ENCODE results near the gene ARL6IP4. TPM values are rescaled to one million over a fixed set of nuclear protein-coding genes. Genes with fewer than 3 reads are reported as not detected.

The ARL6IP4 gene
- total and polyA plus RNA-seq, 2 donors: 57.6 to 312 TPM

GRCh38 chr12:122949405-122949804 lies 31.1 kb upstream of the ARL6IP4 start:
- WGBS: 89% methylated on average over 8 of the region's 8 CpGs
- no peak overlapping the region for H3K27ac ChIP-seq (ENCODE audit: low read depth)
- no peak overlapping the region for H3K4me3 ChIP-seq (ENCODE audit: low read depth, low read length)
- H3K4me1 ChIP-seq (ENCODE audit: insufficient read depth): no peaks in the 10 kb centered on the region
- no peaks in the 10 kb centered on the region for H3K36me3 ChIP-seq (ENCODE audit: insufficient read depth)
- no peak for DNase-seq (ENCODE audit: extremely low spot score)

GRCh38 chr12:122949816-122950675 lies 30.4 kb upstream of the ARL6IP4 start:
- no peaks in the 10 kb centered on the region for H3K36me3 ChIP-seq (ENCODE audit: insufficient read depth)
- no peak for DNase-seq (ENCODE audit: extremely low spot score)
- no peak overlapping the region for H3K27ac ChIP-seq (ENCODE audit: low read depth)
- WGBS: 87% methylated on average over 27 of the region's 27 CpGs
- H3K4me3 ChIP-seq (ENCODE audit: low read depth, low read length): no peak overlapping the region
- H3K4me1 ChIP-seq (ENCODE audit: insufficient read depth): no peaks in the 10 kb centered on the region

GRCh38 chr12:122951406-122951805 lies 29.1 kb upstream of the ARL6IP4 start:
- no peak for DNase-seq (ENCODE audit: extremely low spot score)
- 89% methylated on average over 9 of the region's 9 CpGs for WGBS
- Histone ChIP-seq H3K4me3 (ENCODE audit: low read depth, low read length) (no peak overlapping the region), H3K27ac (ENCODE audit: low read depth) (no peak overlapping the region), H3K4me1 (ENCODE audit: insufficient read depth) (no peaks in the 10 kb centered on the region), H3K36me3 (ENCODE audit: insufficient read depth) (no peaks in the 10 kb centered on the region)

GRCh38 chr12:122951979-122952892 lies 28.2 kb upstream of the ARL6IP4 start:
- H3K27ac ChIP-seq (ENCODE audit: low read depth): no peak overlapping the region
- no peaks in the 10 kb centered on the region for H3K36me3 ChIP-seq (ENCODE audit: insufficient read depth)
- DNase-seq (ENCODE audit: extremely low spot score): no peak
- H3K4me3 ChIP-seq (ENCODE audit: low read depth, low read length): no peak overlapping the region
- H3K4me1 ChIP-seq (ENCODE audit: insufficient read depth): no peaks in the 10 kb centered on the region
- 71% methylated on average over 12 of the region's 12 CpGs for WGBS

GRCh38 chr12:122955156-122955555 lies 25.3 kb upstream of the ARL6IP4 start:
- Histone ChIP-seq H3K4me3 (ENCODE audit: low read depth, low read length) (no peak overlapping the region), H3K27ac (ENCODE audit: low read depth) (no peak overlapping the region), H3K4me1 (ENCODE audit: insufficient read depth) (no peaks in the 10 kb centered on the region), H3K36me3 (ENCODE audit: insufficient read depth) (no peaks in the 10 kb centered on the region)
- whole genome bisulfite sequencing: 74% methylated on average over 8 of the region's 8 CpGs
- no peak for DNase-seq (ENCODE audit: extremely low spot score)

- WGBS: 71% methylated on average over 2 of the region's 2 CpGs
- H3K4me1 ChIP-seq (ENCODE audit: insufficient read depth): no peaks in the 10 kb centered on the region
- no peak overlapping the region for H3K4me3 ChIP-seq (ENCODE audit: low read depth, low read length)
- DNase-seq (ENCODE audit: extremely low spot score): no peak
- H3K27ac ChIP-seq (ENCODE audit: low read depth): no peak overlapping the region
- H3K36me3 ChIP-seq (ENCODE audit: insufficient read depth): no peaks in the 10 kb centered on the region
Observed at GRCh38 chr12:122956035-122956434, 24.4 kb upstream of the ARL6IP4 start.

- H3K4me3 ChIP-seq (ENCODE audit: low read depth, low read length): no peak overlapping the region
- no peaks in the 10 kb centered on the region for H3K4me1 ChIP-seq (ENCODE audit: insufficient read depth)
- no peaks in the 10 kb centered on the region for H3K36me3 ChIP-seq (ENCODE audit: insufficient read depth)
- 88% methylated on average over 5 of the region's 5 CpGs for WGBS
- no peak overlapping the region for H3K27ac ChIP-seq (ENCODE audit: low read depth)
- DNase-seq (ENCODE audit: extremely low spot score): no peak
Observed at GRCh38 chr12:122958198-122958888, 22.1 kb upstream of the ARL6IP4 start.

GRCh38 chr12:122959566-122960192 lies 20.8 kb upstream of the ARL6IP4 start:
- Histone ChIP-seq H3K4me3 (ENCODE audit: low read depth, low read length) (no peak overlapping the region), H3K36me3 (ENCODE audit: insufficient read depth) (no peaks in the 10 kb centered on the region), H3K27ac (ENCODE audit: low read depth) (no peak overlapping the region), H3K4me1 (ENCODE audit: insufficient read depth) (no peaks in the 10 kb centered on the region)
- WGBS: 95% methylated on average over 35 of the region's 35 CpGs
- no peak for DNase-seq (ENCODE audit: extremely low spot score)

- Histone ChIP-seq H3K27ac (ENCODE audit: low read depth) (no peak overlapping the region), H3K4me3 (ENCODE audit: low read depth, low read length) (no peak overlapping the region), H3K4me1 (ENCODE audit: insufficient read depth) (no peaks in the 10 kb centered on the region), H3K36me3 (ENCODE audit: insufficient read depth) (no peaks in the 10 kb centered on the region)
- WGBS: 97% methylated on average over 8 of the region's 8 CpGs
- DNase-seq (ENCODE audit: extremely low spot score): no peak
Observed at GRCh38 chr12:122960193-122960569, 20.3 kb upstream of the ARL6IP4 start.

GRCh38 chr12:122961531-122962329 lies 18.8 kb upstream of the ARL6IP4 start:
- 88% methylated on average over 10 of the region's 10 CpGs for WGBS

GRCh38 chr12:122963941-122964265 lies 16.6 kb upstream of the ARL6IP4 start:
- no peak overlapping the region for H3K4me3 ChIP-seq (ENCODE audit: low read depth, low read length)
- WGBS: 33% methylated on average over 8 of the region's 8 CpGs
- DNase-seq (ENCODE audit: extremely low spot score): no peak

More at GRCh38 chr12:122961531-122962329, 18.8 kb upstream of the ARL6IP4 start:
- H3K4me1 ChIP-seq (ENCODE audit: insufficient read depth): no peaks in the 10 kb centered on the region
- no peak overlapping the region for H3K4me3 ChIP-seq (ENCODE audit: low read depth, low read length)
- no peak overlapping the region for H3K27ac ChIP-seq (ENCODE audit: low read depth)
- DNase-seq (ENCODE audit: extremely low spot score): no peak
- no peaks in the 10 kb centered on the region for H3K36me3 ChIP-seq (ENCODE audit: insufficient read depth)

GRCh38 chr12:122964439-122965257 lies 15.8 kb upstream of the ARL6IP4 start:
- no peaks in the 10 kb centered on the region for H3K4me1 ChIP-seq (ENCODE audit: insufficient read depth)
- no peak for DNase-seq (ENCODE audit: extremely low spot score)
- WGBS: 87% methylated on average over 19 of the region's 19 CpGs
- no peak overlapping the region for H3K4me3 ChIP-seq (ENCODE audit: low read depth, low read length)
- H3K27ac ChIP-seq (ENCODE audit: low read depth): no peak overlapping the region
- no peaks in the 10 kb centered on the region for H3K36me3 ChIP-seq (ENCODE audit: insufficient read depth)

More at GRCh38 chr12:122963941-122964265, 16.6 kb upstream of the ARL6IP4 start:
- no peak overlapping the region for H3K27ac ChIP-seq (ENCODE audit: low read depth)
- H3K36me3 ChIP-seq (ENCODE audit: insufficient read depth): no peaks in the 10 kb centered on the region
- no peaks in the 10 kb centered on the region for H3K4me1 ChIP-seq (ENCODE audit: insufficient read depth)

All from urinary bladder (tissue), 4 donors.